GM21717 (cell line): ENCODE results near the gene PTPN3.
A peak's percentile ranks its signal among the peaks of the same experiment; 100 is the strongest.

Experiments
- ATAC-seq: cut with Tn5 transposase; IDR thresholded peaks from one replicate; pipeline ENCODE4 v1.9.1; 2021; ENCODE audit warnings: mild to moderate bottlenecking, moderate library complexity; ENCODE audit not compliant: unreplicated experiment

Gene PTPN3

GRCh38 chr9:109428854-109429253, 69.3 kb downstream of the PTPN3 start:
- ATAC-seq, result no peak

DNA sequence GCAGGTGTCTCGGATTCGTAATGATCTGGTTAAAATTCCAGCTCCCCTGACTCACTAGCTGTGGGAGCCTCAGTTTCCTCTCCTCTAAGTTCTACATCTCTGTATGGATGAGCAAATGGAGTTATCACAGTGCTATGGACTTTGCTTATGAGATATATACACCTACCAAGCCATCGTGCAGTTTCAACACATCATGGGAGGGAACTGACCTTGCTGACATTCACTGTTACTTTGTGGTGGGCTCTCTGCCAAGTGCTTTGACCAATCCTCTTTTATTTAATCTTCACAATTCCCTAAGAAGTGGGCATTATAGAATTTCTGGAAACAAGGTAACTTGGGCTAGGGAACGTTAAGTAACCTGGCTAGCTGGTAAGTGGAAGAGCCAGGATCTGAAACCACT, 70.2 kb downstream of the PTPN3 start:
- no peak for ATAC-seq

GRCh38 chr9:109426626-109427402, 71.3 kb downstream of the PTPN3 start:
- ATAC-seq, result no peak

DNA sequence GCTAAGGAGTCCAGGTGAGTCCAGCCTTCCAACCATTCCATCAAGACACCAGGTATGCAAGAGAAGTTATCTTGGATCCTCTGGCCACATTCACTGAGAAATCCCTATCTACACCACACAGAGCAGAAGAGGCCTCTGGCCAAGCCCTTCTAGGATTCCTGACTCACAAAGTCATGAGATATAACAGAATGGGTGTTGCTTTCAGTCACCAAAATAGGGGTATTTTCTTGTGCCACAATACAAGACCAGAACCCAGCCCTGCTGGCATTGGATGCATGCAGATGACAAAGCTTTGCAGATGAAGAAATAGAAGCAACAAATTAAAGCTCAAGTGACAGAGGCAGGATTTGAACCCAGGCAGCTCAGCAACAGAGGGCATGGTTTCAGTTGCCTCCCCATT, 73.5 kb downstream of the PTPN3 start:
- no peak for ATAC-seq

GRCh38 chr9:109423877-109424276, 74.2 kb downstream of the PTPN3 start:
- no peak for ATAC-seq

- peak; percentile 88 for ATAC-seq
These were observed 75.5 kb downstream of the PTPN3 start for GRCh38 chr9:109422641-109423040.

DNA sequence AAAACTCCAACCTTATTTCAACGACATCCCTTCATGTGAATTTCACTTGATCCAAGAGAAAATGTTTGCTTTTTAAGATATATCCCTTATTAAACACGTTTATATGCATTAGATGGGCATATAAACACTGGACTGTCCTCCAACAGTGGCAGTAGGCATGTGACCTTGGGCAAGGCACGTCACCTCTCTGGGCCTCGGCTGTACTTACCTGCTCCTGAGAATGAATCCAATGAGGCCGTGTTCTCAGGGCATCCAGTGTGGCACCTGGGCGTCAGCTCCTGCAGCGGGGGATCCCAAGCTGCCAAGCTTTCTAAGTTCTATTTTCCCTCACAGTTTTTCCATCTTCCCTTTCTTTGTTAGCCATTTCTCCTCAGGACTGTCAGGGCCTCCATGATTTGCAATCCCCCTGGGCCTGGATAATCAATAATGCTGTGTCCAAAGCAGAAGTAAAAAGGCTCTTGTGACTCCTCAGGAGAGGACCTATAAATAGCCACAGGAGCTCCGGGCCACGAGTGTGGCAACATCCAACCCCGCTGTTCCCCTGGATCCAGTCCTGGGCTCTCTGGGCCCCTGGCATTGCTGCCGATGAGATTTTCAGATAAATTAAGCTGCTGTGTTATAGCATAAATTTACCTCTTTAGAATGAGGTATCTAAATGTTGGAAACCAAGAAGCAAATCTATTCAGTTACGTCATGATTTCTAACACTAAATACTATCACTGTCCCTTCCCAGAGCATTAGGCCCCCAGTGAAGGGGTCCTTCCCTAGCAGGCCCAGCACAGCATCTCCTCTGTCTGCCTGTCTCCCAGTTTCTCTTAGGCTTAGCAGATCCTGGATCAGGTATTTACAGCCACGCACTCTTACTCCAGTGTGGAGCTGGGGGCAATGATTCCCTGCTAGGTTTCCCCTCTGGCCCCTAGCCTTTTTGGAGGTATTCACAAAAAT, 76.8 kb downstream of the PTPN3 start:
- ATAC-seq, result no peak

- no peak for ATAC-seq
These were observed 78.6 kb downstream of the PTPN3 start for GRCh38 chr9:109419531-109419930.

- ATAC-seq, result no peak
These were observed 79.3 kb downstream of the PTPN3 start for GRCh38 chr9:109418827-109419226.

DNA sequence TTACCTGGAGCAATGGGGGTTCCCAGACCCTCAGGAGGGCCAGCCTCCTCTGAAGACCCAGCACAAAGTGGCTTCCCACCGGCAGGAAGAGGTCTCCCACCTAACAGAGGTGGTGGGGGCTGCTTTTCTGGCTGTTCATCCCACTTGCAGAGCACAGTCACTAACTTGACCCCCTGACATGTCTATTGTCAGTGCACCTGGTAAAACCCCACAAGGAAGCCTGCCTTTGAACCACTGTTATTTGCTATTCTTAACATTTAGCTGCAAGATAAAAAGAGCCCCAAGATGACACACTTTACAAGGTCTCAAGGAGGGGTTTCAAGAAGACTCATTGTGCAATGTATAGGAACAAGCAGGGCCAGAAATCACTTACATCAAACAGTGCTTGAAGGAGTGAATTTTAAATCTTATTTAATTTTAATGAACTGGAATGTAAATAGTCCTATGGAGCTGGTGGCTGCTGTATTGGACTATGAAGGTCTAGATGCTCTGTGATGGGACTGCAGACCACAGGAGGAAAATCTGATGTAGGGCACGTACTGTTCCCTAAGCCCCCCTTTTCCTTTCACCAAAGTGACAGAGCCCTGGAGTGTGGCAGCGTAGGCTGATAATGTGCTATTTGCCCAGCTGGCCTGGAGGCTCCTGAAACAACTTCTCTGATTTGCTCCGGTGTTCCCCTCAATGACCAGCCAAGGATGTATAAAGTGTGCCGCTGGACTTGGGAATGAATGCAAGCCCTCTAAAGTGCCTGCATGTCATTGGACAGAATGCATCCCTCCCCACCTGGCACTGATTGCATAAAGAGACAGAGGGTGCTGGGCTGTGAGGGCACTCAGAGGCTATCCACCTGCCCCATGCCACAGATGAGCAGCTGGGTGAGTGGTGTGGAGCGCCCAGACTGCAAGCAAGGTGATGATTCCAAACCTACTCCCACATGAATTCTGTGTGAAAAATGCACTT, 80.2 kb downstream of the PTPN3 start:
- ATAC-seq, result no peak

DNA sequence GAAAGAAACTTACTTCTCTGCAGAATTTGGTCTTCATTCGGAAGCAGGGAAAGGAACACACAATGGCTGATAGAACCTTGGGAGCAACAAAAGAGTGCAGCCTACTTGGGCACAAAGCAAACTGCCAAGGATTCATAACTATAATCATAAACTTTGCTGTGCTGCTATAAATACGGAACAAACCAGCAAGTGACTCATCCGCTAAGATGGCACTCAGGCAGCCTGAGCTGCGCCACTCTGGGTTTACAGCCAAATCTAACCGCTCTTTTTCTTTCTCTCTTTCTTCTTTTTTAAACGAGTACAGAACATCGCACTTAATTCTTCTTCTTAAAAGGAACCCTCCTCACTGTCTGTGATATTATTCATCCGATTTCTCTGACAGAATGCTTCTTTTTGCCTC, 81.1 kb downstream of the PTPN3 start:
- no peak for ATAC-seq

- ATAC-seq, result peak; percentile 45
These were observed 81.9 kb downstream of the PTPN3 start for GRCh38 chr9:109416135-109416706.

DNA sequence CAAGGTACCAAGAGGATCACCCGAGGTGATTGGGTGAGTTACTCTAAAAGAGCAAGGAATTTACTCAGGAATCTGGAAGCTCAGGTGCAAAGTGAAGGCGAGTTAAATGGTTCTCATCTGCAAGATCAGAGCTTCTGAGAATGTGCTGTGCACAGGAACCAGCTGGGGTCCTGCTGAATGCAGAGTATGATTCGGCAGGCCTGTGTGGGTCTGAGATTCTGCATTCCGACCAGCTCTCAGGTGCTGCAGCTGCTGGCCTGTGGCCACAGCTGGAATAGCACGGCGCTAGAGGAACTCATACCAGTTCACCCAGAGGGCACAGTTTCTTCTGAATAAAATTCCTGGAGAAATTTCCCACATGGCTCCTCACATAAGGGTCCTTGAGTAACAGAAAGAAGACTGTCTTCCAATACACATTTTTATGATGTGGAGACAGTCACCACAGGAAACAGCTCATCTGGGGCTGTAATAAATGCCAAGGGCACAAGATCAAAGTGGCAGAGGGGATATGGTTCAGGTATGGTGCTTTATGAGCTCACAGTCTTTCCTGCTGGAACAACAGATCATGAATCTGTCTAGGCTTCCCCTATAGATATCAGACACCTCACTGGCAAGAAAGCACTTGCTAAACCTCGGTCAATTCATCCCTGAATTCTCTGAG, 83.9 kb downstream of the PTPN3 start:
- no peak for ATAC-seq

DNA sequence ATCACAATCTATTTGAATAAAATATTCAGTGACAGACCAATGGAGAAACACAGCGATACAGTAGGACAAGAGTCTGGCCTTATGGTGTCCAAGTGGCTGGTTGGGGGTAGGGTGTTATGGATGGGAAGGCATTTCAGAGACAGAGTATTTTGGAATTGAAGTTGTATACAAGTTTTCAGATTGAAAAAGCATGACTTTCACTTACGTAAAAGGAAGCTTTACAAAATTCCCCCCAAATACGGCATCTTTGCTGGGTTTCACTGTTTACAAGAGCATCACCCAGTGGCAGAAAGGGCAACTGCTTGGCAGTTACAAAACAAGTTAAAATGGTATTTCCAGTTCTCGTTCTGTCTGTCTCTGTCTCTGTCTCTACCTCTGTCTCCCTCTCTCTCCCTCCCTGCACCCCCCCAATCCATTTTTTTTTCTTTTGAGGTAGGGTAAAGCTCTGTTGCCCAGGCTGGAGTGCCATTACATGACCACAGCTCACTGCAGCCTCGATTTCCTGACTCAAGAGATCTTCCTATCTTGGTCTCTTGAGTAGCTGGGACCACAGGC, 86.2 kb downstream of the PTPN3 start:
- peak; percentile 51 for ATAC-seq

GRCh38 chr9:109411069-109411761, 86.9 kb downstream of the PTPN3 start:
- peak; percentile 62 for ATAC-seq

DNA sequence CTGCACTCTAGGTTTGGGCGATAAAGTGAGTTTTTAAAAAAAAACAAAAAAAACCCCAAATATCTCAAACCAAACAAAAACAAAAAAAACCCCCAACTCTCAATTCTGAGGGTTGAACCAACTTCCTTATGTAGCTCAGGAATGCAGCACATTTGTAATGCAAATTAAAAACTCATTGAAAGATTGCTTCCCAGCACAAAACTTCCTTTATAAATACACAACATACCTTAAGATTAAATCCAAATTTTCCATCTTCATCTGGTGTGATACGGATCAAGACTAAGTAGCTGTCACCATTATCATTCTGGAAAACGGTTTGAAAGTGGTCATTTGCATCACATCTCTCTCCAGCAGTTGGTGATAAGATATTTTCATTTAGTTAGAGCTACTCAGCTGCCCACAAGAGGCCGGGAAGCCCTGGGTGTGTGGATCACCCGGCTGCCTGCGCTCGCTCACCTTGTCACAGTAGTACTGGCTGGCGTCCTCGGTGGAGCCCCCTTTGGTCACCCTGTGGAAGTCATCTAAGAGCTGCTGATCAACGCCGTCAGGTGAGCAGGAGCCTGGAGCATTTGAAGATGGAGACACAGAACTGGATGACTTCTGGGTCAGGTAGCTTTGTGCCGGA, 88.2 kb downstream of the PTPN3 start:
- ATAC-seq, result no peak

DNA sequence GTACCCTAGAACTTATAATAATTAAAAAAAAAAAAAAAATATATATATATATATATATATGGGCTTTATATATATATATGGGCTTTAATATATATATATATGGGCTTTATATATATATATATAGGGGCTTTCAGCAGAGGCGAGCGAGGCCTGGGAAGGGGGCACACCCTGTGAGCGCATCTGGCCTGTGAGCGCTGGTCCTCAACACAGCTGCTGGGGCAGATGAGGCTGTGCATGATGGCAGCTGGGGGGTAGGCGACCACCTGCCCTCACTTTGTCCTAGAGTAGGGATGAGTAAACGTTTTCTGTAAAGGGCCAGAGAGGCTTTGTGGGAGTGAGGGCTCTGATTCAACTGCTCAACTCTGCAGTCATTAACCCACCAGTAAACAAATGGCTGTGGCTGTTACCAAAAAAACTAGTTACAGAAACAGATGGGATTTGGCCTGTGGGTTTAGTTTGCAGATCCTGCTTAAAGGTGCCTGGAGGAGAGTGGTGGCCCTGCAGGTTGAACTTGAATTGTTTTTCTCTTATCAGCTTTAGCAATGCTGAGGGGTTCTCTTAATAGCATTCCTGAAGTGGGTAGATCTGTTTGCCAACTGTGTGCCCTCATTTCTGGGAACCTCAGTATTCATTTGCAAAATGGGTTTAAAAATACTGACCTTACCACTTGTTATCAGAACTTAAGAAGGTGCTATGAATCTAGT, 89.2 kb downstream of the PTPN3 start:
- ATAC-seq, result no peak

DNA sequence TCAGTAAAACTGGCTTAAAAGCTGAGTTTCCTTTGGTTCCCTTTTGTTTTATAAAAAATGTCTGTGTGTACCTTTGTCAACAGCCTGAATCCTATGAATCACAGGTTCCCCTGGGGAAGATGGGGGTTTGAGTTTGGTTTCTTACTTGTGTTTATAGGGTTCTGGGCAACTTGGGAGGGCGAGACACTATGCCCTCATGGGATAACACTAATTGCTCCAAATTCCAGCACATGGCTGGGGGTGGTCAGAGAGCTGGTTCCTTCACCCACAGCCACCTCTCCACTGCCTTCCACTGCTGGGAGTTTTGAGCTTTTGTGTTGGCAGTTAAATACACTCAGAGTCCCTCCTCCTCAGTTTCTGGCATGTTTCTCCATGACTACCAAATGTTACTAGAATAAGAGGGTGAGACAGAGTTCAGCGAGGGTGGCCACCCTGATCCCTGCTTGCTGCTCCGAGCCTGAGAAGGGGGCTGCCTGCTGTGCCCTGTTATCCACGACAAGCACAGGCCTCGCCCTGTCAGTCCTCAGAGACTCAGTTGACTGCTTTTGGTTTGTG, 94.3 kb downstream of the PTPN3 start:
- no peak for ATAC-seq
